AG04450 (cell line): ENCODE data around the gene GPNMB. TPM values are rescaled to one million over a fixed set of nuclear protein-coding genes. Genes with fewer than 3 reads are reported as not detected.

ENCODE experiments used
- CTCF ChIA-PET: fragments of 300-600, 350-600 bp; formaldehyde crosslinking; extraction: SDS; loops from one replicate; lab custom pipeline; 2022; ENCODE audit warnings: antibody characterized with exemption, inconsistent platforms; lab: Charles Lee
- POLR2A ChIA-PET: fragments of 350-600 bp; formaldehyde crosslinking; extraction: SDS; loops from one replicate; lab custom pipeline; 2021; ENCODE audit warnings: antibody characterized with exemption, inconsistent platforms; lab: Yijun Ruan, JAX
- DNase-seq: peaks from one replicate; pipeline ENCODE4 v3.0.0-alpha.2; 2011; ENCODE audit warnings: low read depth, low spot score
- H3K27ac ChIP-seq: one replicate; pipeline ENCODE4 v1.5.1; 2012; ENCODE audit warnings: low read depth, low read length, control low read depth
- H3K27me3 ChIP-seq: one replicate; pipeline ENCODE4 v1.6.0; 2012; ENCODE audit warnings: low read length; ENCODE audit not compliant: control insufficient read depth, insufficient read depth
- H3K4me3 ChIP-seq: 2 replicates; pipeline ENCODE4 v1.5.1; 2011; ENCODE audit warnings: mild to moderate bottlenecking, low read depth, low read length, control low read depth
- H3K9me3 ChIP-seq: 2 replicates; pipeline ENCODE4 v1.5.1; 2012; ENCODE audit warnings: low read length; ENCODE audit not compliant: control insufficient read depth, insufficient read depth
- CTCF ChIP-seq: IDR thresholded peaks from 2 replicates; pipeline ENCODE4 v1.5.1; 2011; ENCODE audit warnings: low read depth, low read length, control low read depth, inconsistent platforms
- polyA plus RNA-seq: library from polyadenylated mRNA; depleted of rRNA; stranded (reverse); fragments of >200 nt; gene quantifications from 2 replicates; pipeline ENCODE4 v1.2.3, GENCODE V29; 2011

The GPNMB gene
- polyA plus RNA-seq, 1 experiment = 6.8 TPM

GRCh38 chr7:23298141-23298881, 51.7 kb downstream of the GPNMB start:
- CTCF ChIA-PET = interaction anchor here (1.0 to 1.5 kb wide), 2 partner anchors 21 to 26 kb away, joined by 3 read pairs; no protein-coding TSS in a partner anchor

GRCh38 chr7:23298885-23299769, 52.6 kb downstream of the GPNMB start, which contains the start of gene MALSU1:
Gene MALSU1, plus strand, starts transcription at chr7:23299339. Its CDS starts 14 bp downstream, at chr7:23299353.
- CTCF ChIA-PET = interaction anchor here (1.0 kb wide), 2 partner anchors 27 to 37 kb away, joined by 3 to 5 read pairs; no protein-coding TSS in a partner anchor

More at GRCh38 chr7:23298141-23298881, 51.7 kb downstream of the GPNMB start:
- TF ChIP-seq CTCF = no peak
- DNase-seq = peak; percentile 34
- no peaks in the 10 kb centered on the region for H3K27me3 ChIP-seq
- H3K27ac ChIP-seq = peak overlapping the region; percentile 82
- POLR2A ChIA-PET = interaction anchor here (0.7 to 1.2 kb wide), 3 partner anchors 18 to 131 kb away, joined by 3 to 5 read pairs (median 3); no protein-coding TSS in a partner anchor
- H3K9me3 ChIP-seq = no peaks in the 10 kb centered on the region; the same call in 1 of the 2 replicates
- H3K4me3 ChIP-seq = no peak overlapping the region

GRCh38 chr7:23299770-23300300, 53.3 kb downstream of the GPNMB start:
- Histone ChIP-seq H3K9me3 (no peaks in the 10 kb centered on the region; the same call in 1 of the 2 replicates), H3K27ac (peak overlapping the region; percentile 81), H3K4me3 (peak overlapping the region; percentile 96), H3K27me3 (no peaks in the 10 kb centered on the region)
- POLR2A ChIA-PET = interaction anchor here (1.2 kb wide), 1 partner anchor 16 kb away, joined by 3 read pairs; no protein-coding TSS in a partner anchor
- TF ChIP-seq CTCF = no peak
- no peak for DNase-seq
- CTCF ChIA-PET = interaction anchor here (1.0 kb wide), 2 partner anchors 23 to 38 kb away, joined by 3 to 5 read pairs; no protein-coding TSS in a partner anchor

More at GRCh38 chr7:23298885-23299769, 52.6 kb downstream of the GPNMB start, which contains the start of gene MALSU1:
- POLR2A ChIA-PET = interaction anchor here (0.7 to 1.2 kb wide), 3 partner anchors 17 to 131 kb away, joined by 3 to 5 read pairs (median 3); no protein-coding TSS in a partner anchor
- Histone ChIP-seq H3K27ac (peak within 1 kb of the TSS; percentile 82), H3K4me3 (peak within 1 kb of the TSS; percentile 96), H3K27me3 (no peaks in the 10 kb centered on the region), H3K9me3 (no peaks in the 10 kb centered on the region; the same call in 1 of the 2 replicates)
- peak; percentile 90 for DNase-seq
- no peak for TF ChIP-seq CTCF

- H3K27ac ChIP-seq = no peak overlapping the region
- no peak for DNase-seq
- no peaks in the 10 kb centered on the region for H3K9me3 ChIP-seq
- no peaks in the 10 kb centered on the region for H3K27me3 ChIP-seq
- POLR2A ChIA-PET = no interaction called here
- CTCF ChIA-PET = no interaction called here
- TF ChIP-seq CTCF = no peak
- H3K4me3 ChIP-seq = no peak overlapping the region
These were observed 60.5 kb downstream of the GPNMB start for GRCh38 chr7:23306936-23307521.
